ENCODE results near the gene HINFP.

The HINFP gene

GRCh38 chr11:119092880-119093842, 28.2 kb upstream of the HINFP start:
- peak overlapping the region in 1 of 2 experiments; percentile 48 for H3K23ac ChIP-seq (ENCODE audit: low read length in 2 of 2)
- H2AFZ ChIP-seq (ENCODE audit: low read depth, low read length): no peak overlapping the region
- H3K9me3 ChIP-seq (ENCODE audit: control insufficient read depth, low read length): no peaks in the 10 kb centered on the region
- H3K4ac ChIP-seq (ENCODE audit: low read depth in 1 of 2, low read length in 2 of 2): peak overlapping the region in 1 of 2 experiments; percentile 1
- peak overlapping the region in 1 of 2 experiments; percentile 94 for H3K4me3 ChIP-seq (ENCODE audit: insufficient read depth in 1 of 2, low read depth in 1 of 2, low read length in 2 of 2)
- peak overlapping the region; percentile 24 for H3K27ac ChIP-seq (ENCODE audit: low read length, poor library complexity, severe bottlenecking)
- H4K91ac ChIP-seq (ENCODE audit: low read length): no peak overlapping the region
- H2BK12ac ChIP-seq (ENCODE audit: low read length in 2 of 2): no peak overlapping the region
- no peak overlapping the region for H3K18ac ChIP-seq (ENCODE audit: low read depth in 1 of 2, low read length in 2 of 2)
- H3K9ac ChIP-seq (ENCODE audit: low read length): peak overlapping the region; percentile 89
- no peak overlapping the region for H4K8ac ChIP-seq (ENCODE audit: low read length)
- H3K79me1 ChIP-seq (replicated peaks; ENCODE audit: low read length, poor library complexity, severe bottlenecking): peaks cover 12% of the 10 kb centered on the region
- no peak overlapping the region for H2BK15ac ChIP-seq (ENCODE audit: low read depth, poor library complexity, severe bottlenecking)
- peak overlapping the region; percentile 96 for H3K4me2 ChIP-seq (ENCODE audit: low read length, poor library complexity, severe bottlenecking)
- 66% methylated on average over 12 of the region's 12 CpGs for WGBS
- DNase-seq: peak; percentile 19
- peaks cover 42 to 67% of the 10 kb centered on the region in 2 experiments for H3K36me3 ChIP-seq (ENCODE audit: control insufficient read depth in 1 of 2, insufficient read depth in 2 of 2, low read depth in 1 of 2, low read length in 2 of 2)
- no peak overlapping the region for H3K14ac ChIP-seq (ENCODE audit: low read length in 2 of 2)
- peaks cover 16% of the 10 kb centered on the region for H3K4me1 ChIP-seq (ENCODE audit: control insufficient read depth, insufficient read depth, low read depth, low read length)
- no peak overlapping the region for H2AK5ac ChIP-seq (ENCODE audit: low read length, severe bottlenecking)
- H2BK120ac ChIP-seq (ENCODE audit: low read depth, low read length): no peak overlapping the region
- no peaks in the 10 kb centered on the region for H3K27me3 ChIP-seq (ENCODE audit: control insufficient read depth in 1 of 2, insufficient read depth in 1 of 2, low read length in 2 of 2)
- H2BK5ac ChIP-seq (ENCODE audit: low read depth, low read length, poor library complexity, severe bottlenecking): no peak overlapping the region

- no peak overlapping the region for H2AK5ac ChIP-seq (ENCODE audit: low read length, severe bottlenecking)
- no peak overlapping the region for H3K14ac ChIP-seq (ENCODE audit: low read length in 2 of 2)
- H3K4me1 ChIP-seq (ENCODE audit: control insufficient read depth, insufficient read depth, low read depth, low read length): peaks cover 16% of the 10 kb centered on the region
- H2AFZ ChIP-seq (ENCODE audit: low read depth, low read length): no peak overlapping the region
- H2BK12ac ChIP-seq (ENCODE audit: low read length in 2 of 2): no peak overlapping the region
- H2BK120ac ChIP-seq (ENCODE audit: low read depth, low read length): no peak overlapping the region
- peaks cover 11% of the 10 kb centered on the region for H3K79me1 ChIP-seq (replicated peaks; ENCODE audit: low read length, poor library complexity, severe bottlenecking)
- H3K4ac ChIP-seq (ENCODE audit: low read depth in 1 of 2, low read length in 2 of 2): peak overlapping the region; percentile 12 to 18
- H3K9me3 ChIP-seq (ENCODE audit: control insufficient read depth, low read length): no peaks in the 10 kb centered on the region
- H3K18ac ChIP-seq (ENCODE audit: low read depth in 1 of 2, low read length in 2 of 2): peak overlapping the region; percentile 40 to 85
- no peak overlapping the region for H4K8ac ChIP-seq (ENCODE audit: low read length)
- H3K4me3 ChIP-seq (ENCODE audit: insufficient read depth in 1 of 2, low read depth in 1 of 2, low read length in 2 of 2): peak overlapping the region; percentile 85 to 94
- no peak overlapping the region for H2BK5ac ChIP-seq (ENCODE audit: low read depth, low read length, poor library complexity, severe bottlenecking)
- peak overlapping the region; percentile 45 for H3K27ac ChIP-seq (ENCODE audit: low read length, poor library complexity, severe bottlenecking)
- peaks cover 43 to 67% of the 10 kb centered on the region in 2 experiments for H3K36me3 ChIP-seq (ENCODE audit: control insufficient read depth in 1 of 2, insufficient read depth in 2 of 2, low read depth in 1 of 2, low read length in 2 of 2)
- WGBS: 0% methylated on average over 70 of the region's 81 CpGs
- H3K4me2 ChIP-seq (ENCODE audit: low read length, poor library complexity, severe bottlenecking): peak overlapping the region; percentile 96
- peak; percentile 64 for DNase-seq
- H2BK15ac ChIP-seq (ENCODE audit: low read depth, poor library complexity, severe bottlenecking): no peak overlapping the region
- no peaks in the 10 kb centered on the region for H3K27me3 ChIP-seq (ENCODE audit: control insufficient read depth in 1 of 2, insufficient read depth in 1 of 2, low read length in 2 of 2)
- peak overlapping the region; percentile 89 for H3K9ac ChIP-seq (ENCODE audit: low read length)
- H4K91ac ChIP-seq (ENCODE audit: low read length): no peak overlapping the region
- peak overlapping the region in 1 of 2 experiments; percentile 59 for H3K23ac ChIP-seq (ENCODE audit: low read length in 2 of 2)
Measured at GRCh38 chr11:119093942-119094815, 27.2 kb upstream of the HINFP start.

- Histone ChIP-seq H2AFZ (ENCODE audit: low read depth, low read length) (no peak overlapping the region), H4K91ac (ENCODE audit: low read length) (no peak overlapping the region), H3K27me3 (ENCODE audit: control insufficient read depth in 1 of 2, insufficient read depth in 1 of 2, low read length in 2 of 2) (no peaks in the 10 kb centered on the region), H3K9ac (ENCODE audit: low read length) (peak overlapping the region; percentile 89), H2BK5ac (ENCODE audit: low read depth, low read length, poor library complexity, severe bottlenecking) (no peak overlapping the region), H3K9me3 (ENCODE audit: control insufficient read depth, low read length) (no peaks in the 10 kb centered on the region), H3K4ac (ENCODE audit: low read depth in 1 of 2, low read length in 2 of 2) (peak overlapping the region; percentile 18 to 70), H3K4me1 (ENCODE audit: control insufficient read depth, insufficient read depth, low read depth, low read length) (peaks cover 16% of the 10 kb centered on the region), H2BK12ac (ENCODE audit: low read length in 2 of 2) (no peak overlapping the region), H2AK5ac (ENCODE audit: low read length, severe bottlenecking) (no peak overlapping the region), H3K27ac (ENCODE audit: low read length, poor library complexity, severe bottlenecking) (peak overlapping the region; percentile 54), H3K4me3 (ENCODE audit: insufficient read depth in 1 of 2, low read depth in 1 of 2, low read length in 2 of 2) (peak overlapping the region; percentile 85 to 94), H3K4me2 (ENCODE audit: low read length, poor library complexity, severe bottlenecking) (peak overlapping the region; percentile 96), H4K8ac (ENCODE audit: low read length) (no peak overlapping the region), H2BK120ac (ENCODE audit: low read depth, low read length) (no peak overlapping the region), H3K14ac (ENCODE audit: low read length in 2 of 2) (peak overlapping the region in 1 of 2 experiments; percentile 98), H3K36me3 (ENCODE audit: control insufficient read depth in 1 of 2, insufficient read depth in 2 of 2, low read depth in 1 of 2, low read length in 2 of 2) (peaks cover 38 to 64% of the 10 kb centered on the region in 2 experiments), H3K23ac (ENCODE audit: low read length in 2 of 2) (no peak overlapping the region), H3K18ac (ENCODE audit: low read depth in 1 of 2, low read length in 2 of 2) (peak overlapping the region in 1 of 2 experiments; percentile 85), H3K79me1 (replicated peaks; ENCODE audit: low read length, poor library complexity, severe bottlenecking) (peaks cover 12% of the 10 kb centered on the region), H2BK15ac (ENCODE audit: low read depth, poor library complexity, severe bottlenecking) (no peak overlapping the region)
- 2% methylated on average over 13 of the region's 19 CpGs for WGBS
- peak; percentile 91 for DNase-seq
Measured at GRCh38 chr11:119094816-119095065, 26.6 kb upstream of the HINFP start.

Measured in mesenchymal stem cell (in vitro differentiated cells and primary cell).